ENCODE measurements around the gene NAV3. TPM values are rescaled to one million over a fixed set of nuclear protein-coding genes. Genes with fewer than 3 reads are reported as not detected.

NAV3 gene
- total RNA-seq, 1 experiment from 2014 or later, result 3.4 TPM

DNA sequence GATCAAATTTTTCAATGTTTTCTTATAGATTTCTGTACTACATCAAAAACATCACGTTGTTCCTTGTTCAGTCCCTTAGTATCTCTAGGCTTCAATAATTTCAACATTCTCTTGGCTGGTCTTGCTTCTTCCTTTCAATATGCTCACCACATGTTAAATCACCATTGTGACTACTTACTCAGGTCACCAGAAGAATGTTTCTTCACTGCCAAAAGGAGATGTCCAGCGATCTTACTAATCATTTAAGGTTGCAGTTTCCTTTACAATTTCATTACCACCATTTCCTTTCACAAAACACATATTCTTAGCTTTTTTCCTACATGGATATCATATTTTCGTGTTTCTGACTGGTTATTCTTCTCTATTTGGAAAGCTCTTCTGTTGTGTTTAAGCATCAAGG is 363.8 kb downstream of the NAV3 start:
- Histone ChIP-seq H3K9me2 (replicated peaks; ENCODE audit: insufficient read depth, low read length) (no peaks in the 10 kb centered on the region), H3K9ac (ENCODE audit: low read length) (no peak overlapping the region), H3K4me3 (ENCODE audit: low read length) (no peak overlapping the region), H3K4me2 (ENCODE audit: low read depth, low read length, poor library complexity, severe bottlenecking) (no peak overlapping the region), H3K4me1 (ENCODE audit: low read length) (no peaks in the 10 kb centered on the region), H4K20me1 (ENCODE audit: insufficient read depth, low read depth, low read length) (no peaks in the 10 kb centered on the region), H3K9me3 (ENCODE audit: low read length) (no peaks in the 10 kb centered on the region), H3K36me3 (ENCODE audit: insufficient read depth, low read length) (no peaks in the 10 kb centered on the region), H3K27me3 (ENCODE audit: low read length) (no peaks in the 10 kb centered on the region), H2AFZ (ENCODE audit: low read length) (no peak overlapping the region), H3K27ac (ENCODE audit: low read length) (no peak overlapping the region), H3K79me2 (ENCODE audit: low read length) (no peaks in the 10 kb centered on the region)
- no peak for DNase-seq

GRCh38 chr12:78198896-78199295 is 368.2 kb downstream of the NAV3 start:
- Histone ChIP-seq H2AFZ (ENCODE audit: low read length) (no peak overlapping the region), H3K9ac (ENCODE audit: low read length) (no peak overlapping the region), H3K4me3 (ENCODE audit: low read length) (no peak overlapping the region), H3K4me2 (ENCODE audit: low read depth, low read length, poor library complexity, severe bottlenecking) (no peak overlapping the region), H3K27me3 (ENCODE audit: low read length) (no peaks in the 10 kb centered on the region), H3K79me2 (ENCODE audit: low read length) (no peaks in the 10 kb centered on the region), H3K27ac (ENCODE audit: low read length) (no peak overlapping the region), H3K4me1 (ENCODE audit: low read length) (no peaks in the 10 kb centered on the region), H3K36me3 (ENCODE audit: insufficient read depth, low read length) (no peaks in the 10 kb centered on the region), H3K9me2 (replicated peaks; ENCODE audit: insufficient read depth, low read length) (no peaks in the 10 kb centered on the region), H3K9me3 (ENCODE audit: low read length) (no peaks in the 10 kb centered on the region), H4K20me1 (ENCODE audit: insufficient read depth, low read depth, low read length) (no peaks in the 10 kb centered on the region)
- no peak for DNase-seq

GRCh38 chr12:78199926-78200325 is 369.2 kb downstream of the NAV3 start:
- Histone ChIP-seq H3K4me2 (ENCODE audit: low read depth, low read length, poor library complexity, severe bottlenecking) (no peak overlapping the region), H2AFZ (ENCODE audit: low read length) (no peak overlapping the region), H3K27me3 (ENCODE audit: low read length) (no peaks in the 10 kb centered on the region), H3K4me3 (ENCODE audit: low read length) (no peak overlapping the region), H3K9ac (ENCODE audit: low read length) (no peak overlapping the region), H3K9me2 (replicated peaks; ENCODE audit: insufficient read depth, low read length) (no peaks in the 10 kb centered on the region), H3K36me3 (ENCODE audit: insufficient read depth, low read length) (no peaks in the 10 kb centered on the region), H3K9me3 (ENCODE audit: low read length) (no peaks in the 10 kb centered on the region), H3K4me1 (ENCODE audit: low read length) (no peaks in the 10 kb centered on the region), H4K20me1 (ENCODE audit: insufficient read depth, low read depth, low read length) (no peaks in the 10 kb centered on the region), H3K27ac (ENCODE audit: low read length) (no peak overlapping the region), H3K79me2 (ENCODE audit: low read length) (no peaks in the 10 kb centered on the region)
- DNase-seq, result no peak

GRCh38 chr12:78204926-78205325 is 374.2 kb downstream of the NAV3 start:
- Histone ChIP-seq H2AFZ (ENCODE audit: low read length) (no peak overlapping the region), H3K36me3 (ENCODE audit: insufficient read depth, low read length) (no peaks in the 10 kb centered on the region), H4K20me1 (ENCODE audit: insufficient read depth, low read depth, low read length) (no peaks in the 10 kb centered on the region), H3K4me3 (ENCODE audit: low read length) (no peak overlapping the region), H3K4me1 (ENCODE audit: low read length) (no peaks in the 10 kb centered on the region), H3K27ac (ENCODE audit: low read length) (no peak overlapping the region), H3K4me2 (ENCODE audit: low read depth, low read length, poor library complexity, severe bottlenecking) (no peak overlapping the region), H3K9me3 (ENCODE audit: low read length) (no peaks in the 10 kb centered on the region), H3K9me2 (replicated peaks; ENCODE audit: insufficient read depth, low read length) (no peaks in the 10 kb centered on the region), H3K79me2 (ENCODE audit: low read length) (no peaks in the 10 kb centered on the region), H3K27me3 (ENCODE audit: low read length) (no peaks in the 10 kb centered on the region), H3K9ac (ENCODE audit: low read length) (no peak overlapping the region)
- DNase-seq, result no peak

DNA sequence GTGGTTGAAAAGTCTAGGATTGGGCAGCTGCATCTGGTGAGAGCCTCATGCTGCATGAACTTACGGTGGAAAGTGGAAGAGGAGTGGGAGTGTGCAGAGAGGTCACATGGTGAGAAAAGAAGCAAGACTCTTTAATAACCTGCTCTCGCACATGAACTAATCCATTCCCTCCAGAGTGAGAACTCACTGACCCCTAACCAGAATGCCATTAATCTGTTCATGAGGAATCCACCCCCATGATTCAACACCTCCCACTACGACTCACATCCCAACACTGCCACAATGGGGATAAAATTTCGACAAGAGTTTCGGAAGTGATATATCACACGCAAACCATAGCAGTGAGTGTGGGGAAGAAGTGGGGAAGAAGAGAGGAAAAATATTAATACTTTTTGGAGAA is 377.4 kb downstream of the NAV3 start:
- no peaks in the 10 kb centered on the region for H3K27me3 ChIP-seq (ENCODE audit: low read length)
- H3K4me1 ChIP-seq (ENCODE audit: low read length), result no peaks in the 10 kb centered on the region
- H3K36me3 ChIP-seq (ENCODE audit: insufficient read depth, low read length), result no peaks in the 10 kb centered on the region
- no peak overlapping the region for H2AFZ ChIP-seq (ENCODE audit: low read length)
- H3K4me2 ChIP-seq (ENCODE audit: low read depth, low read length, poor library complexity, severe bottlenecking), result no peak overlapping the region
- no peak overlapping the region for H3K9ac ChIP-seq (ENCODE audit: low read length)
- no peak for DNase-seq
- no peak overlapping the region for H3K4me3 ChIP-seq (ENCODE audit: low read length)
- H3K9me3 ChIP-seq (ENCODE audit: low read length), result no peaks in the 10 kb centered on the region
- H4K20me1 ChIP-seq (ENCODE audit: insufficient read depth, low read depth, low read length), result no peaks in the 10 kb centered on the region
- H3K79me2 ChIP-seq (ENCODE audit: low read length), result no peaks in the 10 kb centered on the region
- H3K9me2 ChIP-seq (replicated peaks; ENCODE audit: insufficient read depth, low read length), result no peaks in the 10 kb centered on the region
- no peak overlapping the region for H3K27ac ChIP-seq (ENCODE audit: low read length)

DNA sequence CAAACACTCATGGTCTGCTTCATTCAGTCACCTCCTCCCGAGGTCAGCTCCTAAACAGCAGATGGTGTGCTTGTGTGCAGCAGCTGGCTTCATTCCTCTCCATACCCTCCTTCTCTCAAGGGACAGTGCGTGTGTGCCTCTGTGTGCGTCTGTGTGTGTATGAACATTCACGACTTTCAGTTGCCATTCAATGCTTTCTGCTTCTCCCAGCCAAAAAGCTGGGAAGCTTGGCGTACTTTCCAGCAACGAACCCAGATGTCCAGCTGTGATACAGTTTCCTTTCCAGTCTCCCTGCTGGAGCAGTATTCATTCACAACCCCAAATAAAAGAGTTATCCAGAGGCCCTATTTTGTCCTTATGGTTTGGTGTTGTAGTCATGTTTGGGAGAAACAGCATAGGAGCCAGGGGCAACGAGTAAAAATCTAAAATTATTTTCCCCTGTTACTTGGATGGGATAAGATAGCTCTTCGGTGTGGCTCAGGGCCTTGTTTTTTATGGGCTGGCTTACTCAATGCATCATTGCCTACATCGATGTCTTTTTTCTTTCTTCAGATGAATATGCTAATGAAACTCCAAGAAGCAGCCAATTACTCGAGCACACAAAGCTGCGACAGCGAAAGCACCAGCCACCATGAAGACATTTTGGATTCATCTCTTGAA is 379.3 kb downstream of the NAV3 start:
- no peak overlapping the region for H3K9ac ChIP-seq (ENCODE audit: low read length)
- H2AFZ ChIP-seq (ENCODE audit: low read length), result no peak overlapping the region
- no peaks in the 10 kb centered on the region for H3K36me3 ChIP-seq (ENCODE audit: insufficient read depth, low read length)
- no peaks in the 10 kb centered on the region for H3K9me3 ChIP-seq (ENCODE audit: low read length)
- H3K27ac ChIP-seq (ENCODE audit: low read length), result no peak overlapping the region
- H3K4me1 ChIP-seq (ENCODE audit: low read length), result no peaks in the 10 kb centered on the region
- no peaks in the 10 kb centered on the region for H3K27me3 ChIP-seq (ENCODE audit: low read length)
- no peaks in the 10 kb centered on the region for H4K20me1 ChIP-seq (ENCODE audit: insufficient read depth, low read depth, low read length)
- H3K79me2 ChIP-seq (ENCODE audit: low read length), result no peaks in the 10 kb centered on the region
- no peak for DNase-seq
- no peaks in the 10 kb centered on the region for H3K9me2 ChIP-seq (replicated peaks; ENCODE audit: insufficient read depth, low read length)
- no peak overlapping the region for H3K4me3 ChIP-seq (ENCODE audit: low read length)
- H3K4me2 ChIP-seq (ENCODE audit: low read depth, low read length, poor library complexity, severe bottlenecking), result no peak overlapping the region

DNA sequence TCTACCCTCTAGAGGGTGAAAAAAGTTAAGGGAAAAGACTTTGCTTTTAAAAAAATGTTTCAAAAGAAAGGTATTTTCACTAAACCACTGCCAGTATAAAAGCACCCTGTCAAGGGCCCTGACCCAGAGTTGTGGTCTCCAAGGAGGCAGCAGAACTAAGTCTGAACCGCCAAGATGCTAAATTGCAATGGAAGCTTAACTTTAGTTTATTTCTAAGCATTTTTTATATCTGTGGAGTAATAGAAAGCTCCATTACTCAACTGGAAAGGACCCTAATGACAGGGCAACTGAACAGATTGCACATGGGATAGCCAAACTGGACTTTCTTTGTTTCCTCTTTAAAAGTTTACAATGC is 379.8 kb downstream of the NAV3 start:
- Histone ChIP-seq H3K9ac (ENCODE audit: low read length) (no peak overlapping the region), H3K4me1 (ENCODE audit: low read length) (no peaks in the 10 kb centered on the region), H2AFZ (ENCODE audit: low read length) (no peak overlapping the region), H3K4me2 (ENCODE audit: low read depth, low read length, poor library complexity, severe bottlenecking) (no peak overlapping the region), H4K20me1 (ENCODE audit: insufficient read depth, low read depth, low read length) (no peaks in the 10 kb centered on the region), H3K27ac (ENCODE audit: low read length) (no peak overlapping the region), H3K9me2 (replicated peaks; ENCODE audit: insufficient read depth, low read length) (no peaks in the 10 kb centered on the region), H3K9me3 (ENCODE audit: low read length) (no peaks in the 10 kb centered on the region), H3K79me2 (ENCODE audit: low read length) (no peaks in the 10 kb centered on the region), H3K36me3 (ENCODE audit: insufficient read depth, low read length) (no peaks in the 10 kb centered on the region), H3K4me3 (ENCODE audit: low read length) (no peak overlapping the region), H3K27me3 (ENCODE audit: low read length) (no peaks in the 10 kb centered on the region)
- DNase-seq, result no peak

DNA sequence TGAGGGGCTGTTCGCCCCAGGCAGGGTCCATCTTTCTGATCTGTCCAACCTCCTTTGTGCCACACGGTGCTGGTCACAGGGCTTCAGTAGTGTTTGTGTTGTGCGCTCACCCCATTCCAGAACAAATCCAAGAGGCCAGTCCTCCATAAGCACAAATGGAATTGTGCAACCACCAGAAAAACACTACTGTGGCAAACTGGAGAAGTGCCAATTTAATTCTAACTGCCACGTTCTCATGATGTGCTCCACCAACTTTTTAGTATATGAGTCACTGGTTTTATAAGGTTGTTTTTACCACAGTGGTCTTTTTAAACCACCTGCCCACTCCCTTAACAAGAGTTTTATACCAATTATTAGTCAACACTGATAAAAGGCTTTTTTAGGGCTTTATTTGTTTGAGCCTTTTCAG is 380.2 kb downstream of the NAV3 start:
- H2AFZ ChIP-seq (ENCODE audit: low read length), result no peak overlapping the region
- H3K27ac ChIP-seq (ENCODE audit: low read length), result no peak overlapping the region
- H3K9me3 ChIP-seq (ENCODE audit: low read length), result no peaks in the 10 kb centered on the region
- H3K9me2 ChIP-seq (replicated peaks; ENCODE audit: insufficient read depth, low read length), result no peaks in the 10 kb centered on the region
- no peak overlapping the region for H3K4me3 ChIP-seq (ENCODE audit: low read length)
- H3K4me1 ChIP-seq (ENCODE audit: low read length), result no peaks in the 10 kb centered on the region
- no peaks in the 10 kb centered on the region for H4K20me1 ChIP-seq (ENCODE audit: insufficient read depth, low read depth, low read length)
- H3K4me2 ChIP-seq (ENCODE audit: low read depth, low read length, poor library complexity, severe bottlenecking), result no peak overlapping the region
- no peaks in the 10 kb centered on the region for H3K27me3 ChIP-seq (ENCODE audit: low read length)
- no peak for DNase-seq
- no peak overlapping the region for H3K9ac ChIP-seq (ENCODE audit: low read length)
- no peaks in the 10 kb centered on the region for H3K36me3 ChIP-seq (ENCODE audit: insufficient read depth, low read length)
- no peaks in the 10 kb centered on the region for H3K79me2 ChIP-seq (ENCODE audit: low read length)

DNA sequence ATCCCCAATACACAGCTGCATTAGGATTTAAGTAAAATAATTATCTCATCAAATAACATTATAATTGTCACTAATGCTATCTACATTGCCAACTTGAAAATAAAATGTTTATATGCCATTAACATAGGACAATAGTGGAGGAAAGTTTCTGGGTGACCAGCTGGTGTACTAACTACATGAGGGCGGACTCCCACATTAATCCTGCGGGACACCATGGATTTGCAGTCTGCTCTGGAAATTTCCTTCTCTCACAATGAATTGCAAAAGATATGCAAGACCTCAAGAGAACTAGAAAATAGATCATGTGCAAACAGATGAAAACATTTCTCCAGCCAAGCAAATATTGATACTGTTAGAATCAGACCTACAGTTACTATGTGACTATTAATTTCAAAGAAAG is 390.1 kb downstream of the NAV3 start:
- no peak overlapping the region for H3K9ac ChIP-seq (ENCODE audit: low read length)
- H3K36me3 ChIP-seq (ENCODE audit: insufficient read depth, low read length), result no peaks in the 10 kb centered on the region
- DNase-seq, result no peak
- H3K4me1 ChIP-seq (ENCODE audit: low read length), result no peaks in the 10 kb centered on the region
- no peak overlapping the region for H3K27ac ChIP-seq (ENCODE audit: low read length)
- no peaks in the 10 kb centered on the region for H3K79me2 ChIP-seq (ENCODE audit: low read length)
- H4K20me1 ChIP-seq (ENCODE audit: insufficient read depth, low read depth, low read length), result no peaks in the 10 kb centered on the region
- H2AFZ ChIP-seq (ENCODE audit: low read length), result no peak overlapping the region
- H3K4me3 ChIP-seq (ENCODE audit: low read length), result no peak overlapping the region
- no peak overlapping the region for H3K4me2 ChIP-seq (ENCODE audit: low read depth, low read length, poor library complexity, severe bottlenecking)
- no peaks in the 10 kb centered on the region for H3K9me3 ChIP-seq (ENCODE audit: low read length)
- H3K27me3 ChIP-seq (ENCODE audit: low read length), result no peaks in the 10 kb centered on the region
- no peaks in the 10 kb centered on the region for H3K9me2 ChIP-seq (replicated peaks; ENCODE audit: insufficient read depth, low read length)
